HG03095 (cell line): ENCODE measurements around the gene SCYL1.
A peak's percentile ranks its signal among the peaks of the same experiment; 100 is the strongest.

Source experiments
- ATAC-seq: cut with Tn5 transposase; IDR thresholded peaks from one replicate; pipeline ENCODE4 v1.9.1; 2021; ENCODE audit warnings: moderate library complexity; ENCODE audit not compliant: unreplicated experiment

Gene SCYL1

DNA sequence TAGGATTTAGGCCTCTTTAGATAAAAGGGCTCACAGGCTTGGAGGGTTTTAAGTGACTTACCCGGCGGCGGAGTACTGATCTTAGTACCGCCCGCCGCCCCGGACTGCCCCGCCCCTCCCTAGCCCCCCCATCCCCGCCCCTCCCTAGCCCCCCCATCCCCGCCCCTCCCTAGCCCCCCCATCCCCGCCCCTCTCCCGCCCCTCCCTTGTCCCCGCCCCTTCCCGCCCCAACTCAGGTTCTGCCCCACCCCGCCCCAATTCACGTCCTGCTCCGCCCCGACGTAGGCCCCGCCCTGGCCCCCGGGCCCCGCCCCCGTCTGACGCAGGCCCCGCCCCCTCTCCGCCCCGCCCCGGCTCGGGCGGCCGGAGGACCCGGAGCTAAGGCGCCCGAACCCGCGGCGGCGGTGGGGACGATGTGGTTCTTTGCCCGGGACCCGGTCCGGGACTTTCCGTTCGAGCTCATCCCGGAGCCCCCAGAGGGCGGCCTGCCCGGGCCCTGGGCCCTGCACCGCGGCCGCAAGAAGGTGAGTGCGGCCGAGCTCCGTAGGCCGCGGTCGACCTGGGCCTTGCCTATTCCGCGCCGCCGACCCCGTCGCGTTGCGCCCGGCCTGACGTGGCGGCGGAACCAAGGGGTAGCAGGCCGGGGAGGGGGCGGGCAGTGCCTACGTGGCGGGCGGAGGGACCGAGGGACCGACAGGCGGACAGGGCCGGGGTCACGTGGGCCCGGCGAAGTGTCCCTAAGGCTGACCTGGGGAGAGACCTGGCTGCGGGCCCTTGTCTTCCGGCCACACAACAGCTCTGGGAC, at the start of gene SCYL1:
Gene SCYL1, plus strand, starts transcription at position 343 of the 805 bp plus-strand sequence. Its CDS starts 71 bp downstream, at position 414.
- ATAC-seq: no peak

GRCh38 chr11:65476632-65477148, 48.2 kb upstream of the SCYL1 start:
- no peak for ATAC-seq

GRCh38 chr11:65477149-65477965, 47.5 kb upstream of the SCYL1 start:
- peak; percentile 62 for ATAC-seq

- ATAC-seq: no peak
Measured at GRCh38 chr11:65478388-65479183, 46.3 kb upstream of the SCYL1 start.

DNA sequence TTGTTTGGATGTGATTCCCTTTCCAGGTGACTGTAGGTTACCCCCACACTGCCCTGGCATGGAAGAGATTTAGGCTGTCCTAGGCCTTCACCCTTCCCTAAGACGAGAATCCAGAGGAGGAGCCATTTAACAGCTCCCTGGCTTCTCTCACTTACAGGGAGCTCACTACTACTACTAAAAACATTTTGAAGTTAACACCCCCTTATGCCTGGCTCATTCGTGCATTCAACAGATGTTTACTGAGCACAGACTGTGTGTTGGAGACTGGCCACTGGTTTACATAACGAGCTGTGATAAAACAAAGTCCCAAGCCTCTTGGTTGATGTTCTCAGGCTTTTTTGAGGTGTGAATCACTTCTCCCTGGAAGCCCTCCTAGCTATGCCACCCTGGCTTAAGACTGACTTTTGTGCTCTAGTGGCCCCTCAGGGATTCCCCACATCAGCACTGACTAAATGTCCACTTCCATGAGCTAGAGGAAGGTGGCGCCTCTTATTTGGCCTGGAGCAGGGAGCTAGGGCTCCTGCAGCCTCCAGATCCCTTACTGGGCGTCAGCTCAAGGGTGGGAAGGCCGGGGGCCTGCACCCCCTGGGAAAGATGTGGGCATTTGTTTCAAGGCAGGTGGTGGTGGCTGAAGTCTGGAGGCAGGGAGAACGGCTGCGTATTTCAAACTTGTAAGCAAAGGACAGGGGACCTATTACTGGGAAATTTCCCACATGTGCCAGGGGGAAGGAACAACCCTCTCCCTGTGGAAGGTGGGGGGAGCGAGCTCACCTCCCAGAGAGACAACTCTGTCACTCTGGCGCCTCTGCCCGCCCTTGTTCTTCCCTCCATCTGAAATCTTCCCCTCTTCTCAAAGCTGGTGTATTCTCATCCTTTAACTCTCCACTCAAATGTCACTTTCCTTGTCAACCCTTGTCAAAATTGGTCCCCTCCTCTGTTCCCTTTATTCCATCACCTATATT, 45.4 kb upstream of the SCYL1 start:
- ATAC-seq: no peak

DNA sequence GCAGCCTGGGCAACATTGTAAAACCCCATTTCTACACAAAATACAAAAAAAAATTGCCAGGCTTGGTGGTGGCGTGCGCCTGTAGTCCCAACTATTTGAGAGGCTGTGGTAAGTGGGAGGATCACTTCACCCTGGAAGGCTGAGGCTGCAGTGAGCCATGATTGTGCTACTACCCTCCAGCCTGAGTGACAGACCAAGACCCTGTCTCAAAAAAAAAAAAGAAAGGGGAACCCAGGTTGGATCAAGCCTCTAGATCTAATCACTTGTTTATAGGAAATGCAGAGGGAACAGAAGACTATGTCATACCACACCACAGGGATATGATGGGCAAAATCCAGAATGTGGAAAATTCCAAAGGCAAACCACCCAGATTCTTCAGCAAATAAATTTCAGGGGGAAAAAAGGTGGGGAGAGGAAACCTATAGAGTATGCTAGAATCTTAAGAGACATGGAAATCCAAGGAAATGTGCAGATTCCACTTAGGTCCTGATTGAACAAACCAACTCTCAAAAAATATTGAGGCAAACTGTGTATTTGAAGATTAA, 42.5 kb upstream of the SCYL1 start:
- ATAC-seq: no peak

- ATAC-seq: no peak
Measured at GRCh38 chr11:65485920-65486219, 39.0 kb upstream of the SCYL1 start.

DNA sequence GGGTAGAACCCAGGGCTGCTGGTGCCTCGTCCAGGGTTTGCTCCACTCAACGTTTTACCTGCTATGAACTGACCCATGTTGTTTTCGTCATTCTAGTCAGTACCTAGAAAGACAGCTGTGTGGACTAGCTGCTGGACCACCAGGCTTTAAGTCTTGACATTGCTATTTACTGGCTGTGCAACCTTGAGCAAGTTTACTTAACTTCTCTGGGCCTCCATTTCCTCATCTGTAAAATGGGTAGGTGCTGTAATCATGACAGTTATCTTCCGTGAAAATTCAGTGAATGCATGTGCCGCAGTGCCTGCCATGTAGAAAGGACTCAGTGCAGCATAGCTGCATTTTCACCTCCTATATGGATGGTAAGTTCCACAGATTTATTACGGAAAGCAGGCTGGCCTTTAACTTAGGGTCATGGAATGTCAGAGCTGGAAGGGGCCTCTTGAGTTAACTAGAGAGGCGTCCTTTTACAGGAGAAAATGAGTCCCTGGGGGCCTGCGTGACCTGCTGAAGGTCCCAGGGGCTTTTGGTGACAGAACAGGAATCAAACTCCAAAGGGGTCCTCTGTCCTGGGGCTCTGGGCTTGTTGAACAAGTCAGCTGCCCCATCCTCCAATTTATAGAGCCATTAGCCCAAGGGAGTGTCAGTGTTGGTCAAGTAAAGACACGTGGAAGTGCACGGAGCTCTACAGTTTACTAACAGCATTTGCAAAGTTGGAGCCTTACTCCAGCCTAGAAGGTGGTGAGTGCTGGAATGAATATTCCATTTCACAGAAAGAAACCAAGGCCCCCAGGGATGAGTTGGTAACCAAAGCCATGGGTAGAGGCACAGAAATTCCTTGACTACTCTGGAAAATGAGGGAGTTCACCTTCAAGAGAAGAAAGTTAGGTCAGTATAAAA, 38.1 kb upstream of the SCYL1 start:
- ATAC-seq: no peak

GRCh38 chr11:65487467-65488272, 37.2 kb upstream of the SCYL1 start:
- ATAC-seq: no peak

- no peak for ATAC-seq
Measured at GRCh38 chr11:65488273-65489034, 36.4 kb upstream of the SCYL1 start.

DNA sequence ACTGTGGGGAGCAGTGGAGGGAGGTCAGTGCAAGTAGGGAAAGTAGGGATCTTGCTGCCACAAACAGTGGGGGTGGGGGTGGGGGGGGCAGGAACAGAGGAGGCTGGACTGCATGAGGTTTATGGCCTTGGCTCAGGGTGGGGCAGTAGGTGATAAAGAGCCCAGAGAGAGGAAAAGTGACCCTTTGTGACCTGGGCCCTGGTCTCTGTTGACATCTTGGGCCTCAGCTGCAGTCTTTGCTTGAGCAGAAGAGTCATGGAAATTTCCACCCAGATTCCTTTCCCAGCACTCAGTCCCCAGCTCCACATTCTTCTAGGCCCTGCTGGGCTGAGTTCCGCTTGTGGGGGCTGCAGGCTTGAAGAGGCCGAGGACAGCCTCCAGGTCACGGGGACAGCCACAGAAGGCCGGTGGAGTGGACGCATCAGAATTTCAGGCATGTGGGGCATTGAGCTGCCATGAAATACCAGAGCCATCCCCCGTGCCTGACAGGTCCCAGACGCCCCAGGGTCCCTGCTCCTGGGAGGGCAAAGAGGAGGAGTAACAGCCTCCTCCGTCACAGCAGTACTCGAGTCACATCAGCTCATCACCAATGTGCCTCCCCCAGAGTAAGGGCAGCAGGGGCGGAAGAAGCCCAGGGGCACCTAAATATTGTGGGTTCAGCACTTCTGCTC, 35.7 kb upstream of the SCYL1 start:
- no peak for ATAC-seq

GRCh38 chr11:65489706-65490320, 35.1 kb upstream of the SCYL1 start:
- ATAC-seq: no peak

DNA sequence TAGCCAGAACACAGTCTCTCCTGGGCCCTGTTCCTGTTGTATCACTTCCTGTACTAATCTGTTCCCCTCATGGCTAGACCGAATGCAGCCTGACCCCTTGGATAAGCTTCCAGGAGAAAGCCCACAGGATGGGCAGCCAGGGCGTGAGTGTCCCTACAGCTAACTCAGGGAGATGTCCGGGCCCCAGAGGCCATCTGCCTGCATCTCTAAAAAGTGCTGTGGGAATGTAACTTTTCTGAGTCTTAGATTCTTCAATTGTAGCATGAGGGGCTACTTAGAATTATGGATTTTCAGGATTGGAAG, 33.8 kb upstream of the SCYL1 start:
- no peak for ATAC-seq

- ATAC-seq: no peak
Measured at GRCh38 chr11:65491614-65492386, 33.1 kb upstream of the SCYL1 start.

- ATAC-seq: no peak
Measured at GRCh38 chr11:65492387-65492636, 32.6 kb upstream of the SCYL1 start.
